ENCODE measurements around the gene STAU1.

DNA sequence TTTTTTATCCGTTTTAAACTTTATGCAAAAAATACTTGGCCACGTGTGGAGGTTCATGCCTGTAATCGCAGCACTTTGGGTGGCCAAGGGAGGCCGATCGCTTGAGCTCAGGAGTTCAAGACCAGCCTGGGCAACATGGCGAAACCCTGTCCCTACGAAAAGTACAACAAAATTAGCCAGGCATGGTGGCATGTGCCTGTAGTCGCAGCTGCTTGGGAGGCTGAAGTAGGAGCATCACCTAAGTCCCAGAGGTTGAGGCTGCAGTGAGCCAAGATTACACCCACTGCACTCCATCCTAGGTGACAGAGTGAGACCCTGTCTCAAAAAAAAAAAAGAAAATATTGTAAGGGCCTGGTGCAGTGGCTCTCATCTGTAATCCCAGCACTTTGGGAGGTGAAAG, 97.0 kb downstream of the STAU1 start:
- no peak for TF ChIP-seq TARDBP (IDR thresholded peaks at IDR 0.05)
- no peak for TF ChIP-seq BHLHE40 (IDR thresholded peaks at IDR 0.05; ENCODE audit: borderline replicate concordance)
- TF ChIP-seq FOXM1 (IDR thresholded peaks at IDR 0.05; ENCODE audit: borderline replicate concordance), result no peak

All from HEK293T (cell line).